ENCODE data around the gene SIX3.

- no peak for TF ChIP-seq CTCF (IDR thresholded peaks at IDR 0.05; ENCODE audit: low read length)
- no peak for TF ChIP-seq EZH2 (IDR thresholded peaks at IDR 0.05; ENCODE audit: borderline replicate concordance, low read length)
Measured at GRCh38 chr2:44920751-44921150, 20.8 kb upstream of the SIX3 start.

Data from OCI-LY1 (cell line).